K562 (cell line): Measurements from ENCODE around the gene L3HYPDH. TPM values are rescaled to one million over a fixed set of nuclear protein-coding genes. Genes with fewer than 3 reads are reported as not detected.

ENCODE experiments used
- ATAC-seq: fragments of 200-7000 bp; cut with Tn5 transposase; 3 replicates; pipeline ENCODE4 v1.9.1; 2020; ENCODE audit warnings: moderate library complexity
- BruUV-seq: library from RNA; stranded (reverse); fragments of 400-500 nt; replicated peaks from 2 replicates; lab custom pipeline; 2021; lab: Mats Ljungman, UMichigan
- CTCF ChIA-PET: fragments of 300-600 bp; formaldehyde crosslinking; extraction: SDS; loops from one replicate; lab custom pipeline; 2021; ENCODE audit warnings: low intra/inter-chr PET ratio; lab: Yijun Ruan, JAX
- POLR2A ChIA-PET: fragments of 300-600, 350-650 bp; sonication (Branson Sonifier 250); formaldehyde crosslinking; extraction: SDS; loops from one replicate; lab custom pipeline; 2021; ENCODE audit warnings: antibody characterized with exemption, inconsistent platforms; lab: Yijun Ruan, JAX
- DNase-seq, 4 experiments: peaks; one replicate each; pipeline versions ENCODE4 v3.0.0 to v3.0.0-alpha.2; 2011 to 2018; ENCODE audit warnings: low spot score in 3 of 4, mixed read lengths in 3 of 4; ENCODE audit errors: extremely low read depth in 1 of 4
- FAIRE-seq: peaks from 2 replicates; lab custom pipeline; 2011; peaks lifted over from hg19 to GRCh38; lab: Jason Lieb, UNC
- H2AFZ ChIP-seq: 2 replicates; pipeline ENCODE4 v1.6.0; 2011; ENCODE audit warnings: low read depth, low read length, control low read depth, inconsistent platforms
- H3K27ac ChIP-seq: fragments of 200-600 bp; 3 replicates; pipeline ENCODE4 v1.8.0; 2011; ENCODE audit warnings: low read depth, mild to moderate bottlenecking, control low read depth, inconsistent platforms, low read length, moderate library complexity, mixed read lengths; ENCODE audit errors: extremely low read depth
- H3K27me3 ChIP-seq, 2 experiments: fragments of 300-600 bp in 1 of 2; 2 replicates in 1 of 2; 3 replicates in 1 of 2; pipeline versions ENCODE4 v1.6.0 to v1.8.0; 2011; ENCODE audit warnings: inconsistent platforms in 2 of 2, low read length in 2 of 2, mild to moderate bottlenecking in 1 of 2, mixed read lengths in 1 of 2, moderate library complexity in 1 of 2; ENCODE audit not compliant: control insufficient read depth in 2 of 2, insufficient read depth in 2 of 2
- H3K36me3 ChIP-seq: fragments of 300-600 bp; 3 replicates; pipeline ENCODE4 v1.8.0; 2011; ENCODE audit warnings: mild to moderate bottlenecking, low read length, inconsistent platforms; ENCODE audit not compliant: control insufficient read depth, insufficient read depth
- H3K4me1 ChIP-seq, 2 experiments: fragments of 200-600 bp in 1 of 2; replicated peaks in 1 of 2; 2 replicates in 1 of 2; 3 replicates in 1 of 2; pipeline versions ENCODE4 v1.5.1 to v1.8.0; 2011; ENCODE audit warnings: inconsistent platforms in 2 of 2, low read length in 2 of 2, mild to moderate bottlenecking in 1 of 2, mixed read lengths in 1 of 2, moderate library complexity in 1 of 2; ENCODE audit not compliant: control insufficient read depth in 2 of 2, insufficient read depth in 2 of 2
- H3K4me2 ChIP-seq: 2 replicates; pipeline ENCODE4 v1.6.1; 2011; ENCODE audit warnings: low read length, control low read depth, inconsistent platforms, mixed read lengths; ENCODE audit not compliant: insufficient read depth
- H3K4me3 ChIP-seq: fragments of 200-600 bp; sonication (generic), shearing (Covaris generic); 2 replicates; pipeline ENCODE4 v1.5.1; 2016; ENCODE audit warnings: control low read depth, inconsistent platforms
- H3K79me2 ChIP-seq: fragments of 200-600 bp; 3 replicates; pipeline ENCODE4 v1.8.0; 2011; ENCODE audit warnings: low read length, inconsistent platforms; ENCODE audit not compliant: control insufficient read depth, insufficient read depth
- H3K9ac ChIP-seq, 2 experiments: 2 replicates each; pipeline versions ENCODE4 v1.6.0 to v1.6.1; 2011; ENCODE audit warnings: low read depth in 2 of 2, low read length in 2 of 2, control low read depth in 1 of 2, inconsistent platforms in 1 of 2, mild to moderate bottlenecking in 1 of 2, mixed read lengths in 1 of 2; ENCODE audit not compliant: insufficient read depth in 1 of 2
- H3K9me1 ChIP-seq: one replicate; pipeline ENCODE4 v1.6.0; 2011; ENCODE audit warnings: inconsistent platforms, mild to moderate bottlenecking, low read length, moderate library complexity; ENCODE audit not compliant: control insufficient read depth, insufficient read depth
- H3K9me3 ChIP-seq: replicated peaks from 2 replicates; pipeline ENCODE4 v1.5.1; 2011; ENCODE audit warnings: low read depth, low read length, inconsistent platforms; ENCODE audit not compliant: control insufficient read depth, insufficient read depth
- H4K20me1 ChIP-seq: replicated peaks from 2 replicates; pipeline ENCODE4 v1.6.1; 2011; ENCODE audit warnings: low read length, inconsistent platforms, mixed read lengths; ENCODE audit not compliant: control insufficient read depth, insufficient read depth
- CCNT2 ChIP-seq: IDR thresholded peaks from 2 replicates; pipeline ENCODE4 v1.6.1; 2011; ENCODE audit warnings: borderline replicate concordance, low read depth, mild to moderate bottlenecking, moderate library complexity, mixed read lengths, low read length; ENCODE audit not compliant: insufficient read length; ENCODE audit errors: extremely low read depth
- ESRRA ChIP-seq: fragments of 450-650 bp; IDR thresholded peaks from 2 replicates; pipeline ENCODE4 v1.6.1; 2014; ENCODE audit warnings: low read depth, mild to moderate bottlenecking, moderate library complexity, borderline replicate concordance
- HDAC1 ChIP-seq, 2 experiments: fragments of 450-650 bp; IDR thresholded peaks; 2 replicates each; pipeline ENCODE4 v1.6.1; 2016 to 2017; ENCODE audit warnings: inconsistent platforms in 1 of 2, mild to moderate bottlenecking in 1 of 2, moderate library complexity in 1 of 2
- NR2C2 ChIP-seq, 2 experiments: fragments of 200-800 bp in 1 of 2; sonication (Bioruptor generic) in 1 of 2; sonication (generic) in 1 of 2; formaldehyde crosslinking in 1 of 2; IDR thresholded peaks; 2 replicates each; pipeline versions ENCODE4 v1.6.1 to v1.8.0; 2016 to 2022; ENCODE audit warnings: mild to moderate bottlenecking in 1 of 2, missing compliant biosample characterization in 1 of 2, missing genetic modification characterization in 1 of 2, missing genetic modification reagents in 1 of 2
- POLR2AphosphoS5 ChIP-seq: IDR thresholded peaks from 2 replicates; pipeline ENCODE4 v1.6.1; 2011; ENCODE audit warnings: mild to moderate bottlenecking, low read depth, low read length, moderate library complexity; ENCODE audit not compliant: control insufficient read depth, insufficient read depth
- TRIM24 ChIP-seq, 2 experiments: fragments of 450-650 bp; IDR thresholded peaks; 2 replicates each; pipeline ENCODE4 v1.6.1; 2016
- WGBS: fragments of 100-300 bp; shearing (Covaris generic); methylation state at CpG from one replicate; pipeline ENCODE4 v1.1.6; 2016; ENCODE audit warnings: low coverage, mixed read lengths; ENCODE audit not compliant: insufficient coverage; ENCODE audit errors: missing lambda C conversion rate; 5-methylcytosine and 5-hydroxymethylcytosine counted together
- in situ Hi-C: fragments of 300-500 bp; cut with MboI; formaldehyde crosslinking; loops from 4 replicates; pipeline ENCODE4 v1.15.0; 2018; ENCODE audit warnings: inconsistent platforms, mixed read lengths
- intact Hi-C: fragments of 100-400 bp; cut with micrococcal nuclease; formaldehyde crosslinking; loops from 2 replicates; pipeline ENCODE4 v1.14.2; 2022
- polyA plus RNA-seq, 8 experiments: library from polyadenylated mRNA; depleted of rRNA in 4 of 8; stranded (reverse) in 5 of 8; unstranded in 3 of 8; fragments of >200 nt; fragmentation: Nextera tagmentation in 2 of 8; fragmentation: Illumina TruSeq in 1 of 8; extraction: Ambion mirVana in 2 of 8; extraction: Trizol in 1 of 8; gene quantifications; 2 replicates each; pipeline versions ENCODE4 v1.2.1 to v1.2.3, GENCODE V29; 2011 to 2014; ENCODE audit warnings: inconsistent platforms in 1 of 8, missing spikeins in 1 of 8
- total RNA-seq, 7 experiments: library from RNA; depleted of rRNA in 6 of 7; stranded (reverse); fragments of >200 nt in 6 of 7; fragmentation: Illumina TruSeq in 2 of 7; extraction: Trizol in 2 of 7; gene quantifications; 2 replicates each; pipeline versions ENCODE4 v1.2.1 to v1.2.3, GENCODE V29; 2011 to 2021; ENCODE audit warnings: low replicate concordance in 1 of 7
- TF ChIP-seq, protein P1 (sequence below): fragments of 450-650 bp; formaldehyde crosslinking; conservative IDR thresholded peaks from 2 replicates; pipeline ENCODE4 v1.4.0; 2022; ENCODE audit warnings: mild to moderate bottlenecking, missing genetic modification characterization

The L3HYPDH gene
- total and polyA plus RNA-seq, 9 of the 15 experiments (the other 6 are each of a cell fraction or from before 2014, with no cell fraction given), result 12.8 to 36.5 (median 19.3) TPM

DNA sequence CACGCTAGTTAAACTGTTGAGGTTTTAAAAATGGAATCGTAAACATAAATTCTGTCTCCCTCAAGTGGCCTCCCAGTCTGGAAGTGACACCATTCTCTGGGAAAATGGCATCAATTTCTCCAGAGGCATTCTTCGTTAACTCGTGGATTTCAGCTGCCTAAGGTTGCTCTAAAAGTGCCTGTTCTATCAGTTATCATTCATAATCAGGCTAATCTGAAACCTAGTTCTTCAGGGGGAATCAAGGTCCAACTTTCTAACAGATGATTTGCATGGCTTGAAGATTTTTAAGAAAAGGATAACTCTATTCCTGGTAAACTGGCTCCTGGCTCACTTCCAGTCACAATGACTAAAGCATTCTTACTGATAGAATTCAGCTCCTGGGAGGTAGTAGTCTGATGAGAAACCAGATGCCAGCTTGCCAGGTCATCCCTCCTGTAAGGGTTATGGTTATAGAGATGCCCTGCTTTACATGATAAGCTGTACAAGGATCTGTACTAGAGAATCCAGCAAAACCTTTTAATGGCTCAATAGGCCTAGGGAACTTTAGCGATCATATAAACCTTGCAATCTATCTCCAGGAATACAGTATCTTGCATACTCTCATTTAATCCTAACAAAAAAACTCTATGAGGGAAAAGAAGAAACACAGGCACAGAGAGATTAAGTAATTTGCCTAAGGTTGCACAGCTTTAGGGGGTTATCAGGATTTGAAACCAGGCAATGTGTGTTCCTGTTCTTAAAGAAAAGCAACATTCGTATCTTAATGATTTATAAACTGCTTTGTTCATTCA, 1.5 kb downstream of the L3HYPDH start (continued):
- TF ChIP-seq, protein P1, sequence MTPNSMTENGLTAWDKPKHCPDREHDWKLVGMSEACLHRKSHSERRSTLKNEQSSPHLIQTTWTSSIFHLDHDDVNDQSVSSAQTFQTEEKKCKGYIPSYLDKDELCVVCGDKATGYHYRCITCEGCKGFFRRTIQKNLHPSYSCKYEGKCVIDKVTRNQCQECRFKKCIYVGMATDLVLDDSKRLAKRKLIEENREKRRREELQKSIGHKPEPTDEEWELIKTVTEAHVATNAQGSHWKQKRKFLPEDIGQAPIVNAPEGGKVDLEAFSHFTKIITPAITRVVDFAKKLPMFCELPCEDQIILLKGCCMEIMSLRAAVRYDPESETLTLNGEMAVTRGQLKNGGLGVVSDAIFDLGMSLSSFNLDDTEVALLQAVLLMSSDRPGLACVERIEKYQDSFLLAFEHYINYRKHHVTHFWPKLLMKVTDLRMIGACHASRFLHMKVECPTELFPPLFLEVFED, result no peak
- TF ChIP-seq POLR2AphosphoS5, result 0 out of 2 replicates have a peak, but pooled peaks have one; percentile 18
- TF ChIP-seq HDAC1 (IDR thresholded peaks at IDR 0.05), result no peak
- no peak for TF ChIP-seq CCNT2
- TF ChIP-seq, all 486 proteins: peak for 13

DNA sequence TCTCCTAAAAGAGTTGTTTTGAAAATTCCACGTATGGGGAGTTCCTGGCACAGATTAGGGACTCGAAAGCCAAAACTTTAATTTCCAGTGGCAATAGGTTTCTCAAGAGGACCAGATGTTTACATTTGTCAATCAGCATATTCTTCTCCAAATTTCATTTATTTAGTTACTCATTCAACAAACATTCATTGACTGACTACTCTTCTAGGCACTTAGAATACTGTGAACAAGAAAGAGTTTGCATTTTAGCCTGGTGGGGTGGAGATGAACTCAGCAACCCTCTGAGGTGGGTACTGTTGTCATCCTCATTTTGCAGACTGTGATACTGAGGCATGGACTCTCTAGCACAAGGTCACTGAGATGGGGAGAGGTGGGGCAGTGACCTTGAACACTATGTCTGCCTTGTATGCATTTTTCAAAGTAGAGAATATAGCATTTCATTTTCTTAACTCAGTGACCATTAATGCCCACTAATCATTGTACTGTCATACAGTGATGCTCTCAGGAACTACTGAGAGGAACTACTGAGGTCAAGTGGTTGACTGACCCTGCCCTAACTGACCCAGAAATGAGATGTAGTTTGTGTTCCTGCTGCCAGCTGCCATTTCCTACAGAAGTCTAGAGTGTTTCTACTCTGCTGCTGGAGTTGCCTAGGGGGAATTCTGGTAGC, 2.2 kb downstream of the L3HYPDH start:
- 45% methylated on average over 2 of the region's 2 CpGs for WGBS
- ChIA-PET POLR2A (no interaction called here), CTCF (no interaction called here)
- FAIRE-seq, result no peak
- no peaks in the 10 kb centered on the region for H3K27me3 ChIP-seq
- peaks cover 28% of the 10 kb centered on the region; the same call in 2 of the 3 replicates for H3K36me3 ChIP-seq
- no peaks in the 10 kb centered on the region for H3K9me1 ChIP-seq
- BruUV-seq, result no TSS peak
- H3K9me3 ChIP-seq, result no peaks in the 10 kb centered on the region
- peak overlapping the region; percentile 75 for H3K4me3 ChIP-seq
- peaks cover 69% of the 10 kb centered on the region for H3K79me2 ChIP-seq
- in situ Hi-C loops, result no loop called here
- intact Hi-C loops, result no loop called here
- no peaks in the 10 kb centered on the region; the same call in none of the 2 replicates for H4K20me1 ChIP-seq
- H3K4me2 ChIP-seq, result peak overlapping the region; percentile 98
- peak overlapping the region; percentile 55 to 74; a peak in 3 of 4 replicates for H3K9ac ChIP-seq
- DNase-seq, result peak in 1 of 4 experiments; percentile 6
- no peak for ATAC-seq
- H3K27ac ChIP-seq, result peak overlapping the region; percentile 93
- peaks cover 14 to 24% of the 10 kb centered on the region in 2 experiments; a peak in 4 of 5 replicates for H3K4me1 ChIP-seq
- TF ChIP-seq TRIM24 (IDR thresholded peaks at IDR 0.05) (no peak), NR2C2 (CRISPR knock-in tag; IDR thresholded peaks at IDR 0.05) (no peak), NR2C2 (tag; IDR thresholded peaks at IDR 0.05) (0 out of 2 replicates have a peak, but pooled peaks have one; percentile 23), ESRRA (peak; percentile 56)
- no peak overlapping the region for H2AFZ ChIP-seq
